ENCODE data around the gene TBC1D10A.

Gene TBC1D10A

DNA sequence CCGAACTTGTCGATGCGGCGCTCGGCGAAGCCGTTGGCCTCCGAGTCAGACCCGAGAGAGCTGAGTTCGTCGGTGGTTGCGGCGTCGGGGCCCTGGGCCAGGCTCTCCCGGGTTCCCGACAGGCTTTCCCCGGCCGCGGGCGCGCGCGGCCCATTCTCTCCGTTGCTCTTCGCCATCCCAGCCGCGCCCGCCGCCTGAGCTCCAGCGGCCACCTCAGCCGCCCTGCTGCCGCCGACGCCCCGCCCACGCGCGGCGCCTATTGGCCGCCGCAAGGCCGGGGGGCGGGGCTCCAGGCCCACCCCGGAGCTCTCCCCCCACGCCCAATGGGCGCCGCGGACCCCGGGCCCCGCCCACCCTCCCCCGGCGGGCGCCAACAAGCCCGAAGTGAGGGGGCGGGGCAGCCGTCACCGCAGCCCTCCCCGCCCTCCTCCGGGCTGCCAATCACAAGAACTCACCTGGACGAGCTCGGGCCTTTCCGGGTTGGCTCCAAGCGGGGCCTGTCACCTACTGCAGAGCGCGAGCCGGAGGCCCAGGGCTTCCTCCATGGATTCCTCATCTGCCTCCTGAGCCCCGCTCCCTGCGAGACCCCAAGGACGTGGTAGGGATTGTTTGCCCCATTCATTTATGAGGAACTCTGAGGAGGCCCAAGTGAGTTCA is at the start of gene TBC1D10A:
Gene TBC1D10A (minus strand): TSS at position 236 of the 657 bp plus-strand sequence. CDS start 60 bp downstream, at position 176.
- peak; percentile 95 for DNase-seq

GRCh38 chr22:30375312-30375849 is 48.6 kb upstream of the TBC1D10A start:
- DNase-seq: no peak

GRCh38 chr22:30373331-30374325 is 46.9 kb upstream of the TBC1D10A start:
- no peak for DNase-seq

GRCh38 chr22:30372915-30373314 is 46.2 kb upstream of the TBC1D10A start:
- no peak for DNase-seq

DNA sequence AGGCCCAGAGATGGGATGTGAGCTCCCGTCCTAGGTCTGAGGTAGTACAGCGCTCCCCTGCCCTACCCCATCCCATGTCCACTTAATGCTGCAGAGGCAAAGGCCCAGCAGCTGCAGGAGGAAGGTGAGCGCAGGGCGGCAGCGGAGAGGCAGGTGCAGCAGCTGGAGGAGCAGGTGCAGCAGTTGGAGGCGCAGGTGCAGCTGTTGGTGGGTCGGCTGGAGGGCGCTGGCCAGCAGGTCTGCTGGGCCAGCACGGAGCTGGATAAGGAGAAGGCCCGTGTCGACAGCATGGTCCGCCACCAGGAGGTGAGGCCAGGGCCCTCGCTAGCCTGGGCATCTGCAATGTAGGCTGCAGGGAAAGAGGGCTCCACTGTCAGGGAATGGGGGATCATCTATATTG is 45.2 kb upstream of the TBC1D10A start:
- DNase-seq: no peak

GRCh38 chr22:30371321-30371720 is 44.6 kb upstream of the TBC1D10A start:
- no peak for DNase-seq

DNA sequence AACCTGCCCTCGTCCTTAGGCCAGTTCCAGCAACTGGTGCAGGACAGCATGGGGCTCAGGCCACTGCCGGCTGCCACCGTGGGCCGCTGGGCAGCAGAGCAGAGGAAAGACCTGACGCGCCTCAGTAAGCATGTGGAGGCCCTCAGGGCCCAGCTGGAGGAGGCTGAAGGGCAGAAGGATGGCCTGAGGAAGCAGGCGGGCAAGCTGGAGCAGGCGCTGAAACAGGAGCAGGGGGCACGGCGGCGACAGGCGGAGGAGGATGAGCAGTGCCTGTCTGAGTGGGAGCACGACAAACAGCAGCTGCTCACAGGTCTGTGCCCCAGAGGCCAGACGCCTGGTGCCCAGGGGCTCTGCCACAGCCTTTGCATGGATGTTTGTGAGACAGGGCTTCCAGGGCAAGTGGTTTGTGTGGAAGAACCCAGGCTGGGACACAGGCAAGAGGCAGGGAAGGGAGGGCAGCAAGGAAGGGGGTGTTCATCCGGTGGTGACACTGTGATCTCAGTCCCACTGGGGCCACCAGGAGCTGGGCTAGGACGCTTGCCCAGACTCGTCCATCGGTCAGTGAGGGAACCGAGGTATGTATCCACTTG is 44.0 kb upstream of the TBC1D10A start:
- no peak for DNase-seq

DNA sequence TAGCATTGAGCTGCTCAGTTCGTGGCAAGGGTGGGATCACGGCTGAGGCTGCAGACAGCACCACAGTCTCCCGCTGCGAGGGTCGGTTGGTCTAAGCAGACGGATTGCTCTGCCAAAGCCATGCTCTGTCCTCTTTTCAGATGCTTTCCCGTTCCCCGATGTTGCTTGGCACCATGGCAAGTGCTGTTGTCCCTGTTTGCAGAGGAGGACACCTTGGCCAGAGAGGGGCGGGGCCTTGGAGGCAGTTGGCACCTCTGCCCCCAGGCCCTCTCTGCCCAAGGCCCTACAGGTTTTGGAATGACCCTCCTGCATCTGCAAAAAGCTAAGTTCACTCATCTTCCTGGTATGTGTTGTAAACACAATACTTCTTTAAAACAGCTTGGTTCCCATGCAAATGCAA is 41.7 kb upstream of the TBC1D10A start:
- DNase-seq: no peak

DNA sequence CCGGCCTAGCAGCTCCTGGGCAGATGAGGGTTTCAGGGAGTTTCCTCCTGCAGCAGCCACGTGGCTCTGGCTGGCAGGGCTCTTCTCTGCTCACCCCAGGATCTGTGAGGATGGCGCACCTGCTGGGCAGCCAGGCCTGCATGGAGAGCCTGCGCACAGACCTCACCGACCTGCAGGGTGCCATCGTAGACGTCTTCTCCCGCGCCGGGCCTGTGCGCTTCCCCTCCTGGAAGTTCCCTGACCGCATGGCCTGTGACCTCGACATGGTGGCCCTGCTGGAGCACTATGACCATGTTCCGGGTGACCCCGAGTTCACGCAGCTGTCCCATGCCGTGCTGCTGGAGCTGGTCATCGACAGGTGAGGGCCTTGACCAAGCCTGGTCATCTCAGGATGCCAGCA is 39.1 kb upstream of the TBC1D10A start:
- no peak for DNase-seq

DNA sequence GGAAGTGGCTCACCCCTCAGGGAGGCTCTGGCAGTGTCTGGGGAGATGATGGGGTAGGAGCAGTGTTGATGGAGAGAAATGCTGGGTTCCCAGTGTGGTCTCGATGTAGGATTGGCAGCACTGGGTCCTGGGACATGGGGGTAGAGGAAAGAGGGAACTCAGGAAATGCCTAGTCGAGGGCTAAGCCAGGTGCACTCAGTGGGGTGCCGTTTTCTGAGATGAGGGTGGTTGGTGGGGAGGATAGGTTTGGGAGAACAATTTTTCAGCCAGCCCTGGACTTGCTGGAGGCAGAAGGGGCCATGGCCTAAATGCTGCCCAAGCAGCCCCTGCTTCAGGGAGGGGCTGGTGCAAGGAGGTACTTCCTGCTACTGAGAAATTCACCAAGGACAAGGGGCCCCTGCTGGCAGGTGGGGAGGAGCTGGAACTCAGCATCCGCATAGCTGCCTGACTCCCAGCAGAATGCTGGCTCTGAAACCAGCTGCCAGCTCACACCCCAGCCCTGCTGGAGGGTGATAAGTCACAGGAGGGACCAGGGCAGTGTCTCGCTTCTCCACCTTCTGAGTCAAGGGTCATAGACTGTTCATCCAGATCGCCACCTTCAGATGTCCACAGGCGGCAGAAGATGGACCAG is 36.0 kb upstream of the TBC1D10A start:
- no peak for DNase-seq

- DNase-seq: no peak
Measured at GRCh38 chr22:30361916-30362650, 35.3 kb upstream of the TBC1D10A start.

DNA sequence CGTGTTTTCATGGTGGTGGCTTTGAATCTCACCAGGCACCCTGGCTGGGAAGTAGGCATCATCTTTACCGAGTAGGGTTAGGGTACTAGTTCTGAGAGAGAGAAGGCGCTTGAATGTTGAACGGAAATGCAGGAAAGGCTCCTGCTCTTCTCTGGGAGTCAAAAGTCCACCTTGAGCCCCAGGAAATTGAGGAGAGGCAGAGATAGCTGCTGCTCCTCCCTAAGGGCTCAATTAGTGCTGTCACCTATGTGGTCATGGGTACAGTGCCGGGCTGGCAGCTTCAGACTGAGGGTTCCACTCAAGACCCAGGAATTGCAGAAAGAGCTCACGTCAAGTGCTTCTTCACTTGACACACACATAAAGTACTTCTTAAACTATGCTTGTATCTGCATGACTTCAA is 31.8 kb upstream of the TBC1D10A start:
- DNase-seq: no peak

DNA sequence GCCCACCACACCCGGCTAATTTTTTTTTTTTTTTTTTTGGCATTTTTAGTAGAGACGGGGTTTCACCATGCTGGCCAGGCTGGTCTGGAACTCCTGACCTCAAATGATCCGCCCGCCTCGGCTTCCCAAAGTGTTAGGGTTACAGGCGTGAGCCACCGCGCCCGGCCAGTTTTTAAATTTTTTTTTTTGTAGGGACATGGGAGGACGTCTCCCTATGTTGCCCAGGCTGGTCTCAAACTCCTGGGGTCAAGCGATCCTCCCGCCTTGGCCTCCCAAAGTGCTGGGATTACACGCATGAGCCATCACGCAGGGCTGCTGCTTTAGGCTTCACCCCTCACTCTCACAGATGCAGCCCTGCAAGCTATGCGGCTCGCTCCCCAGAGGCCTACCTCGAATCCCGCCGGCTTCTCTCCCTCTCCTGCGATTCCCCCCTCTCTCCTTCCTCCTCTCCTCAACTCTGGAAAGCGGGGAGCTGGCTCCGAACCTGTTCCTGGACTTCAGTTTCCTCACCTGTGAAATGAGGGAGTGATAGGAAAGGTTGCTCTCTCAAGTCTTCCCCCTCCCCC is 31.0 kb upstream of the TBC1D10A start:
- no peak for DNase-seq

GRCh38 chr22:30357236-30357570 is 30.5 kb upstream of the TBC1D10A start:
- DNase-seq: no peak

DNA sequence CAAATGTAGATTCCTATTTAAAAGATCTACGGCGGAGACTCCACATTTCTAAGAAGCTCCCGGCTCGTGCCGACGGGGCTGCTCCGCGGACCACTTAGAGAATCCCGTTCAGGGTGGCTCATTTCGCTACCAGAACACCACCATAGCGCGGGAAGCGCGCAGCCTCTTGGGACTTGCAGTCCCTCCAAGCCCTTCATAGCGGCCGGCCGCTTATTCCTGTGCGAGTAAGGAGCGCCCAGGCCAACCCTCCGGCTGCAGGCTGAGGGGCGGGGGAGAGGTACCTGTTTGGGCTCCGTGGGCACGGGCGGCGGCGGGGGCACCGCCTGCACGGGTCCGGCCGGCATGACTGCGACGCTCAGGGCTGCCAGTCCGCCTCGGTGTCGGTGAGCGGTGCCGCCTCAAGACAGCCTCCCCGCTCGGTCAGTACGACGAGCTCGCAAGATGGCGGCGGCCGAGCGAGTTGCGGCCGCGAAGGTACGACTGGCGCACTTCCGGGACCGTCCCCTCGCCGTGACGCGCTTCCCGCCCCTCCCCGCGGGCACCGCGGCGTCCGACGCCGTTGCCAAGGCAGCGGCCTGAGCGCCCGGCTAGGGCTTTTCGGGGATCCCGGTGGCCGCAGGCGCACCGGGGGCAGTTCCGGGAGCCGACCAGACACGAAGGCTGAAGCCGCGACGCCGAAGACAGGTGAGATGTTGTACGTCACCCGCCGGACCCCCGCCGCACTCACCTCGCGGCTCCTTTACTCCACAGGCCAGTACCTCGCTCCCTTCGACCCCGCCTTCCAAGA is 29.9 kb upstream of the TBC1D10A start, which contains the start of the genes CCDC157 and SF3A1:
Gene CCDC157 (plus strand): TSS at position 559 of the 787 bp plus-strand sequence. CDS start 8,994 bp downstream, outside the sequence.
Gene SF3A1 (minus strand): TSS at position 446 of the 787 bp plus-strand sequence. CDS start 102 bp downstream, at position 344.
- peak; percentile 92 for DNase-seq

DNA sequence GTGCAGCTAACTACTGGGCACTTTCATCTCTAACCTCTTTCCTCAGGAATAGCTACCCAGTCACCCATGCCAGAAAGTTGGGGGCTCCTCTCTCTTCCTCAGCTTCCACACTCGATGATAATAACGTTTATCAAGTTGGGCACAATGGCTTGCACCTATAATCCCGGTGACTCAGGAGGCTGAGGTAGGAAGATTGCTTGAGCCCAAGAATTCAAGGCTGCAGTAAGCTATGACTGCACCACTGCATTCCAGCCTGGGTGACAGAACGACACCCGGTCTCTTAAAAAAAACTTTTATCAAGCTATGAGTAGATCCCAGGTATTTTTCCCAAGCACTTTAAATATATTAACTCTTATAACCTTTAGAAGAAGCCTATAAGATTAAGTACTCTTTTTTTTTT is 27.9 kb upstream of the TBC1D10A start:
- DNase-seq: no peak

- no peak for DNase-seq
Measured at GRCh38 chr22:30351226-30351625, 24.5 kb upstream of the TBC1D10A start.

- DNase-seq: no peak
Measured at GRCh38 chr22:30348809-30349208, 22.1 kb upstream of the TBC1D10A start.

GRCh38 chr22:30348404-30348803 is 21.7 kb upstream of the TBC1D10A start:
- DNase-seq: no peak

DNA sequence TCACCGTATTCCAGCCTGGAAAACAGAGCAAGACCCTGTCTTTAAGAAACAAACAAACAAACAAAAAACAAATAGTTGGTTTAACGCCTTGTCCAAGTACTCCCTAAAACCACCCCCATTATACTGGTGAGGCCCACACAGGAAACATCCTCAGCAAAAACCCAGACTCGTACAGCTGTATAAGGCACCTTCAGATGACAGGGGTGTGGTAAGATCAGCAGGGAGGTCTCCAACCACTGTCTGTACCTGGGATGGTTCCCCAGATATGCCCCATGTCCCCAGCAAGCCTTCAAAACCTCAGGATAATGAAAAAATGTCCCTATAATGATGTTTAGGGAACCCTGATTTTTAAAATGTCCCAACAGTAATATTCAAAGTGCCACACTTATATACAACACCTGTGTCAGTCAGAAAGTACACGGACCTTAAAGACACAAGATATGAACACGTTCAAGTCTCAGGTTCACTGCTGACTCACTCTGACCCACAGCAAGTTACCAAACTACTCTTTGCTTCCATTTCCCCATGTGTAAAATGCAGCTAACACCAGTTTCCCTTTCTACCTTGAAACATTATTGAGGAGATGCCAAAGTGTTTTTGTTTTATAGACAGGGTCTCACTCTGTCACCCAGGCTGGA is 20.6 kb upstream of the TBC1D10A start:
- no peak for DNase-seq
